PFSK-1 (cell line): Measurements from ENCODE around the gene MYO9A.

Experiments used
- FOXP2 ChIP-seq: optimal IDR thresholded peaks from 2 replicates; pipeline ENCODE3; 2011; ENCODE audit warnings: borderline replicate concordance, control low read depth, inconsistent platforms; ENCODE audit not compliant: insufficient read depth; ENCODE audit errors: extremely low read length, extremely low read depth
- POLR2AphosphoS5 ChIP-seq: IDR thresholded peaks from 2 replicates; pipeline ENCODE4 v1.6.1; 2012; ENCODE audit warnings: low read depth, mild to moderate bottlenecking, control low read depth, low read length, moderate library complexity
- REST ChIP-seq, 2 experiments: IDR thresholded peaks; 2 replicates each; pipeline versions ENCODE4 v1.6.1 to v1.8.0; 2011 to 2012; ENCODE audit warnings: low read depth in 2 of 2, low read length in 2 of 2, control low read depth in 1 of 2, inconsistent platforms in 1 of 2, mild to moderate bottlenecking in 1 of 2, moderate library complexity in 1 of 2; ENCODE audit not compliant: insufficient read depth in 1 of 2
- SIN3A ChIP-seq: IDR thresholded peaks from 2 replicates; pipeline ENCODE4 v1.6.1; 2012; ENCODE audit warnings: mild to moderate bottlenecking, low read length, moderate library complexity, borderline replicate concordance; ENCODE audit not compliant: insufficient read depth
- TAF1 ChIP-seq: IDR thresholded peaks from 2 replicates; pipeline ENCODE4 v1.6.1; 2012; ENCODE audit warnings: low read length, control low read depth, borderline replicate concordance; ENCODE audit not compliant: insufficient read depth

- TF ChIP-seq POLR2AphosphoS5 (no peak), REST (IDR thresholded peaks at IDR 0.05; ENCODE audit: insufficient read depth in 1 of 2, low read depth in 2 of 2, low read length in 2 of 2) (no peak), TAF1 (no peak), SIN3A (no peak), FOXP2 (no peak)
Observed at GRCh38 chr15:72034351-72034750, 83.6 kb downstream of the MYO9A start.
